Measurements from ENCODE around the gene OBSL1.

The OBSL1 gene

GRCh38 chr2:219565130-219566080 is 5.9 kb downstream of the OBSL1 start:
- no peak for DNase-seq (ENCODE audit: low read depth)

DNA sequence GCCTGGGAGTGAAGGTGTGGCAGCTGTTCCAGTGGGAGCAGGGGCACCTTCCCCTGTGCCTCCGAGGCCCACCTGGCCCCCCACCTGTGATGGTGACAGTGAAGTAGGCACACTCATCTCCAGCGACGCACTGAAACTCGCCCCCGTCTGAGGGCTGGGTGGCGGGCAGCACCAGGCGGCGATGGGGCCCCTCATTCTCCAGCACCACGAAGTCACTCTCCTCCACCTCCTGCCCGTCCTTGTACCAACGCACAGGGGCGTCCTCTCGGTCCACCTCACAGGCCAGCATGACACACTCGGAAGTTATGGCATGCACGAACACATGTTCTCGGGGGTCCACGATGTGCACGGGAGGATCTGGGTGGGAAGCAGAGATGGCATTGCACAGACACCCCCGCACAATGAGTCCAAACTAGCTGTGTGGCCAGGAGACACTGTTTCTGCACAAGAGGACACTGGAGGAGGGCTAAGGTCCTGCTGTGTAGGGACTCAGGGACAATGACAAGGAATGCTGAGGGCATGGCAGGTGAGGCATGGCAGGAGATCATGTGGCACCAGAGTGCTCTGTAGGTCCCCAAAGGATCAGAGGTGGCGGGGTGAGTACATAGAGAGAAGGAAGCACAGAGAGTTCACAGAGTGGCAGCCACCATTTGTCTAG is 7.9 kb downstream of the OBSL1 start:
- DNase-seq (ENCODE audit: low read depth), result no peak

DNA sequence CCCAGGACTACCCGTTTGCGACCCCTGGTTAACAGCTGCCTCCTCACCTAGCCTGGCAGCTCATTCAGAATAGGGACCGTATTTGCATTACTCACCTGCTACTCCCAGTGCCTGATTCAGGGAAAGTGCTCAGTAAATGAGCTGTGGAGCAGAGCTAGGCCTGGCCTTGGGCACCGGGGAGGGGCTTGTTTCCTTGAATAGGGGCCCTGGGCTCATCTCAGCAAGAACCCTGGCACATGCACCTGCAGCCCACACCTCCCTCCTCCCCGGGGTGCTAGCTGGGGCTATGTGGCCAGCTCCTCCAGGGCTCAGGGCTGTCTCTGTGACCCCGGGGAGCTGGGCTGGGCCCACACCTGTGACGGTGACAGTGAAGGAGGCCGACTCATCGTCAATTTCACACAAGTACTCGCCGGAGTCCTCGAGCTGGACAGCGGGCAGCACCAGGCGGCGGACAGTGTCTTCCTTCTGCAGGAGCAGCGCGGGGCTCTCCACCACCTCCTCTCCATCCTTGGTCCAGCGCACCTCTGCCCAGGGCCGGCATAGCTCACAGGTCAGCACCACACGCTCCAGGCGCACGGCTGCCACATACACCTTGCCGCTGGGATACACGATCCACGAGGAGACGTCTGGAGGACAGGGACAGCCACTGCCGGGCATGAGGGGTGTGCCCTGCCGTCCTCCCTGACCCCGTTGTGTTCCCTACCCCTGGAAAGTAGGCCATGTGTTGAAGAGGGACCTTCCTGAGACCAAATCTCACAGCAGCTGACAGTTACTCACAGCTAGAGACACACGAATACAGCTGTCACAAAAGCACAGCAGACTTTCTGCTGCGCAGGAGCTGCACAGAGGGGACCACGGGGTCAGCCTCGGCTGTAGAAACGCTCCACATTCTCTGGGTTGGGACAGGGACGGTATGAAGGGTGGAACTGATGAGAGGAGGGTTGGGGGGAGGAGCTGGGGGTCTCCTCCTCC is 9.0 kb downstream of the OBSL1 start:
- no peak for DNase-seq (ENCODE audit: low read depth)

DNA sequence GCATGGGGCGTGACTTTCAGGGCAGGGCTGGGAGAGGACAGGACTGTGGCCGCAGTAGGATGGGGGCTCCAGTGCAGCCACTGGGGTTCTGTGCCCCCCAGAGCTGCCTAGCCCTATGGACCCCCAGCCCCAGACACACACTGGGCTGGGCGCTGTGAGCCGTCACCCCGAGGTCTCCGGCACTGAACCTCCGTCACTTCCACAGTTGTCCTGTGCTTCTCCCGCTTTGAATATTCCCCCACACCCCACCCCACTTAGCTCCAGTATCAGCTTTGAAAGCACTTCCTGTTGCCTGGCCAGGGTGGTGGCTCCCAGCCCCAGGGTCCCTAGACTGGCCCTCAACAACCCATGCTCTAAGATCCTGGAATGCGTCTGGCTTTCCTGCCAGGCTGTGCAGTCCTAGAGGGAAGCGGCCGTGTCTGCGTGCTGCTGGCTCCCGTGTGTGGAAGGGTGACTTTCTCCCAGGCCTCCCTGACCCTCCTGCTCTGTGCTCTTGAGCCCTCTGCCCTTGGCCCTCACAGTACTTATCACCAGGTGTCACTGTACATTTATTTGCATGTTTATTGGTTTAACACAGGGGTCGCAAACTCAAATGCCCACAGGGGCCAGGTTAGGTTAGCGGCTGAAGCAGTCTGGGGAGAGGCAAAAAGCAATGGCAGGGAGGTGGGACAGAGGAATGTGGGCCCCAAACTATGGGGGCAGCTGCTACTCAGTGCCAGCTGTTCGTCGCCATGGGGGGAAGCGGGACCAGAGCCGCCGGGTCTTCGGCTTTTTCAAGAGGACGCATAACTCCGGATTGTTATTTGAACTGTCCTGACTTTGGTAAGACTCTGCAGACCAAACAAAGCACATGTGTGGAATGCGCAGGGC is 9.9 kb downstream of the OBSL1 start:
- no peak for DNase-seq (ENCODE audit: low read depth)

GRCh38 chr2:219560893-219561178 is 10.5 kb downstream of the OBSL1 start:
- no peak for DNase-seq (ENCODE audit: low read depth)

GRCh38 chr2:219560037-219560892 is 11.1 kb downstream of the OBSL1 start:
- DNase-seq (ENCODE audit: low read depth), result no peak

DNA sequence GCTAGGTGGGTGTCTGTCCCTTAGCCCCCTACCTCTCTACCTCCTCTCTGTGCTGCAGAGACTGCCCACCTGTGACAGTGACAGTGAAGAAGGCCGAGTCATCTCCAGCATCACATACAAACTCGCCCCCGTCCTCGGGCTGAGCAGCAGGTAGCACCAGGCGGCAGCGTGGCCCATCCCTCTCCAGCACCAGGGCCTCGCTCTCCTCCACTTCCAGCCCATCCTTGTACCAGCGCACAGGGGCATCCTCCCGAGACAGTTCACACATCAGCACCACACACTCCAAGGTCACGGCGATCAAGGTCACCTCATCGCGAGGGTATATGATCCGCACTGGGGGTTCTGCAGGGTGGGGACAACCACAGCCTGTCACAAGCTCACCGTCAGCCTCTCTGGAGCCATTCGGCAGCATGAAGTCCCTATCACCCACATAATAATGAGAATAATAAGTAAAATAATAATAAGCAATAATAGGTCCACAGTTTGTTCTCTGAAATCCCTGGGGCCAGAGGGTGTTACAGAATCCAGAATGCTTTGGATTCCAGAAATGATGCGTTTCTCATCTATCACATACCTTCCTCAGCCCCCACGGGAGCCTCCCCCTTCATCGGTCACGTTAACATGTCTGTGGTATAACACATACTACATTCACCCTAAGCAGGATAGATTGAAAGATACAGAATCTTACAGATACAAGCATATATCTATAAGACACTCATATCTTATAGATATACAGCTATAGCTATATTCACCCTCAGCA is 12.0 kb downstream of the OBSL1 start:
- DNase-seq (ENCODE audit: low read depth), result no peak

- no peak for DNase-seq (ENCODE audit: low read depth)
Observed at GRCh38 chr2:219557791-219558785, 13.3 kb downstream of the OBSL1 start.

DNA sequence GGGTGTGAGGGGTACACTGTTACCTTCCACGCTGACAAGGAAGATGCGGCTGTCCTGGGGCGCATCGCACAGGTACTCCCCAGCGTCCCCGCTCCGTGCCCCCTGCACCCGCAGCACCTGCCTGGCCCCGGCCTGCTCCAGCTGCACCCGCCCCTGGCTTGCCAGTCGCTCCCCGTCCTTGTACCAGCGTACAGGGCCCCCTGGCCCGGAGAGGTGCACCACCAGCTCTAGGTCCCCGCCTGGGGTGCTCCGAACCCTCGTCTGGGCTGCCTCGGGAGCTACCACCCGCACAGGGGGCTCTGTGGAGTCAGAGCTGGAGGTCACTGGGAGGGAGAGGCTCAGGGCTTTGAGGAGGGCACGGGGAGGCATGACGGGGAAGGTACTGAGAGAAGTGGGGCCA is 14.0 kb downstream of the OBSL1 start:
- no peak for DNase-seq (ENCODE audit: low read depth)

DNA sequence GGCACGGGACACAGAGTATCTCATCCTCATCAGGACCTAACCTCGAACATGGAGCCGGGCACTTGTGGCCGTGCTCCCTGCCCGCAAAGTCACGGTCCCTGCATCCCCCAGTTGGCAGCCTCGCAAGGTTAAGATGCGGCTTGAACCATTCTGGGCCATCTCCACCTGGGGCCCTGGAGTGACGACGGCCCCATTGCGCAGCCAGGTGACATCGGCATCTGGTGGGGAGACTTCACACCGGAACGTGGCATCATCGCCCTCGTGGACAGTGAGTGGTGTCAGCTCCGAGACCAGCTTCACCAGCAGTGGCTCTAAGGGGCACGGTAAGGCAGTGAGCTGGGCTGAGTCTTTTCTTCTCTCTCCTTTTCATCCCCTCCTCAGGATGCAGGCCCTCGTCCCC is 14.9 kb downstream of the OBSL1 start:
- no peak for DNase-seq (ENCODE audit: low read depth)

DNA sequence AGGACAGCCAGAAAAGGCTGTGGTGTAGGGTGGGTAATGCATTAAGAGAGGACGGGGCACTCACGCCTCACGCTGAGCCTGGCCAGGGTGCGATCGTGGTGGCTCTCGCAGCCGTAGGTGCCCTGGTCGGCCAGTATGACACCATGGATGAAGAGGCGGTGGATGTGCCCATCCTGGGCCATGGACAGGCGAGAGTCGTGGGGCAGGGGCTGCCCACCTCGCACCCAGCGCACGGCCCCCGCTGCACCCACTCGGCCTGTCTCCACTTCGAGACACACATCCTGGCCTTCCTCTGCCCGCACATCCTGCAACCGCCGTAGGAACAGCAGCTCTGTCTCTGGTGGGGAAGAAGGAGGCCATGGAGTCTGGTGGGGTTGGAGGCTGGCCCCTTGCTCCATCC is 15.4 kb downstream of the OBSL1 start:
- no peak for DNase-seq (ENCODE audit: low read depth)

DNA sequence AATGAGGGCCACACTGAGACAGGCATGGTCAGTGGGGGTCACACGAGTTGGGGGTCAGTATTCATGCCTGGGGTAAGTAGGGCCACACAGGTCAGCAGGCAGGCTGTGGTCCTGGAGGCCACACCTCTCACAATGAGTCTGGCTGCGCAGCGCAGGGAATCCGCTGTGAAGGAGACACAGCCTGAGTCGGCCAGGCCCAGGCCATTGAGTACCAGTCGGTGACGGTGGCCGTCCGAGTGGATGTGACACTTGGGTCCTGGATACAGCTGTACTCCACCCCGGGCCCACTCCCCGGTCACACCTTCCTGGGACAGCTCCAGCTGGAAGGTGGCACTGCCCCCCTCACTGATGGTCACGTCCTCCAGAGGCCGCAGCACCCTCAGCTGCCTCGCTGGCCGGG is 17.0 kb downstream of the OBSL1 start:
- DNase-seq (ENCODE audit: low read depth), result no peak

- no peak for DNase-seq (ENCODE audit: low read depth)
Observed at GRCh38 chr2:219553463-219553963, 17.8 kb downstream of the OBSL1 start.

DNA sequence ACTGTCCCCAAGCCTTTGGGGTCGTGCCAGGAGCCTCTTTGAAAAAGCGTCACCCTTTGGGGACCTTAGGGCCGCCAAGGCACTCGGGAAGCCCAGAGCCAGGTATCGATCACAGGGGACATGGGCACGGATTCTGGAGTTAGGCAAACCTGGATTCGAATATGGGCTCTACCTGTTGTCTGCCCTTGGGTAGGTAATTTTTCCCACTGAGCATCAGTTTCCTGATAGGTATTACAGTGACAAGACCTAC is 18.2 kb downstream of the OBSL1 start:
- no peak for DNase-seq (ENCODE audit: low read depth)

GRCh38 chr2:219552382-219553167 is 18.8 kb downstream of the OBSL1 start:
- no peak for DNase-seq (ENCODE audit: low read depth)

- DNase-seq (ENCODE audit: low read depth), result no peak
Observed at GRCh38 chr2:219551441-219552381, 19.6 kb downstream of the OBSL1 start.

- DNase-seq (ENCODE audit: low read depth), result no peak
Observed at GRCh38 chr2:219549619-219550018, 21.7 kb downstream of the OBSL1 start.

Measured in GM04503 (cell line).